Caco-2 (cell line): ENCODE data around the gene KCTD2. TPM values are rescaled to one million over a fixed set of nuclear protein-coding genes. Genes with fewer than 3 reads are reported as not detected.

Experiments used
- BruUV-seq: library from RNA; stranded (reverse); fragments of 400-500 nt; replicated peaks from 2 replicates; lab custom pipeline; 2021; lab: Mats Ljungman, UMichigan
- CTCF ChIA-PET: fragments of 300-600 bp; sonication (Branson Sonifier 250); formaldehyde crosslinking; loops from one replicate; lab custom pipeline; 2022; ENCODE audit warnings: antibody characterized with exemption; lab: Charles Lee
- POLR2A ChIA-PET: fragments of 300-600 bp; sonication (Branson Sonifier 250); formaldehyde crosslinking; loops from one replicate; lab custom pipeline; 2022; ENCODE audit warnings: antibody characterized with exemption; lab: Charles Lee
- DNase-seq, 2 experiments: peaks; one replicate each; pipeline versions ENCODE4 v3.0.0 to v3.0.0-alpha.2; 2020 to 2022
- H3K27me3 ChIP-seq: replicated peaks from 2 replicates; pipeline ENCODE4 v1.6.0; 2011; ENCODE audit warnings: low read length; ENCODE audit not compliant: control insufficient read depth, insufficient read depth
- H3K36me3 ChIP-seq: 2 replicates; pipeline ENCODE4 v1.5.1; 2011; ENCODE audit warnings: low read length; ENCODE audit not compliant: control insufficient read depth, insufficient read depth
- H3K4me1 ChIP-seq: fragments of 250-450 bp; sonication (Bioruptor Pico); 2 replicates; pipeline ENCODE4 v1.5.1; 2020; ENCODE audit warnings: mild to moderate bottlenecking
- H3K4me3 ChIP-seq: 2 replicates; pipeline ENCODE4 v1.5.1; 2011; ENCODE audit warnings: low read depth, mild to moderate bottlenecking, control low read depth, low read length
- H3K9me3 ChIP-seq: fragments of 250-450 bp; sonication (Bioruptor Pico); 2 replicates; pipeline ENCODE4 v1.5.1; 2020; ENCODE audit warnings: mild to moderate bottlenecking, moderate library complexity
- H3K27ac Mint-ChIP-seq: one replicate; pipeline ENCODE4 v1.8.0; 2022; ENCODE audit warnings: mixed read lengths; ENCODE audit not compliant: unreplicated experiment
- H3K27me3 Mint-ChIP-seq: one replicate; pipeline ENCODE4 v1.8.0; 2022; ENCODE audit warnings: mixed read lengths; ENCODE audit not compliant: insufficient read depth, unreplicated experiment
- H3K36me3 Mint-ChIP-seq: one replicate; pipeline ENCODE4 v1.8.0; 2022; ENCODE audit warnings: mild to moderate bottlenecking, mixed read lengths; ENCODE audit not compliant: insufficient read depth, unreplicated experiment
- H3K4me1 Mint-ChIP-seq: one replicate; pipeline ENCODE4 v1.8.0; 2022; ENCODE audit warnings: low read depth, mixed read lengths; ENCODE audit not compliant: unreplicated experiment
- H3K4me3 Mint-ChIP-seq: one replicate; pipeline ENCODE4 v1.8.0; 2022; ENCODE audit warnings: mild to moderate bottlenecking, moderate library complexity, mixed read lengths; ENCODE audit not compliant: unreplicated experiment
- H3K9me3 Mint-ChIP-seq: one replicate; pipeline ENCODE4 v1.8.0; 2022; ENCODE audit warnings: mixed read lengths; ENCODE audit not compliant: unreplicated experiment
- intact Hi-C: fragments of 100-400 bp; cut with micrococcal nuclease; formaldehyde crosslinking; loops from one replicate; pipeline ENCODE4 v1.10.0; 2022; ENCODE audit not compliant: unreplicated experiment
- total RNA-seq: library from RNA; stranded (reverse); gene quantifications from 2 replicates; pipeline ENCODE4 v1.2.3, GENCODE V29; 2022
- TF ChIP-seq, protein P1 (sequence below), 2 experiments: fragments of 200-600 bp in 1 of 2; IDR thresholded peaks; 1 replicate in 1 of 2; 2 replicates in 1 of 2; pipeline versions ENCODE4 v1.5.1 to v1.8.0; 2011 to 2022; ENCODE audit warnings: antibody characterized with exemption in 1 of 2, control low read depth in 1 of 2, inconsistent platforms in 1 of 2, low read depth in 1 of 2, low read length in 1 of 2, mild to moderate bottlenecking in 1 of 2, moderate library complexity in 1 of 2; ENCODE audit not compliant: insufficient read depth in 1 of 2, severe bottlenecking in 1 of 2, unreplicated experiment in 1 of 2

The KCTD2 gene
- total RNA-seq, 1 experiment from 2014 or later = 28.8 TPM

DNA sequence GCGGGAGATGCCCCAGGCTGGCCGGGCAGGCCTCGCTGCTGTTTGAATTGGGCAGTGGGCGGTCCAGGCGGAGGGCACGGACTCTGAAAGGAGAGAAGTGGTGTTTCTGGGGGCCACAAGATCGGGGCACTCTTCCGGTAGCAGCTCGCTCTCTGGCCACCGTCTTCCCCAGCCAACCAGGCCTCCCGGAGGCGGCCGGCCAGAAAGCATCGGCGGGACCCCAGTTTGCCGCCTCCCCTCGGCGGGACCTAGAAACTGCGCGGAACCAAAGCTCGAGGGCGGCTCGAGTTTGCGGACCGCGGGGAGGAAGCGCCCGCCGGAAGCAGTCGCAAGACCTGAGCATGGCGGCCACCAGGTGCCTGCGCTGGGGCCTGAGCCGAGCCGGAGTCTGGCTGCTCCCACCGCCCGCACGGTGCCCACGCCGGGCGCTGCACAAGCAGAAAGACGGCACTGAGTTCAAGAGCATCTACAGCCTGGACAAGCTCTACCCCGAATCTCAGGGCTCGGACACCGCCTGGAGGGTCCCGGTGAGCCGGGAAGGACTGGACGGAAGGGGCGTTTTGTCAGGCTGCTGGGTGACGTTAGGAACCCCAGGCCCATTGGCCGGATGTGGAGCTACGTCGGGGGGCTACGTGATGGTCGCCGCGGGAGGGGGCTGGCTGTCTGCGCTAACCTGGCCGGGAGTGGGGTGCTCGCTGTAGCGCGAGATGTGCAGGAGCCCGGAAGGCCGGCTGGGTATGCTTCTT, 34.5 kb upstream of the KCTD2 start, which contains the start of gene MRPL58:
TSS of gene MRPL58 (plus strand) at position 325 of the 746 bp plus-strand sequence. CDS start at position 342, 17 bp downstream.
- H3K36me3 Mint-ChIP-seq = peaks cover 31% of the 10 kb centered on the region
- peaks cover 3% of the 10 kb centered on the region; the same call in 1 of the 2 replicates for H3K4me1 ChIP-seq

GRCh38 chr17:75013092-75013559, 33.9 kb upstream of the KCTD2 start:
- intact Hi-C loops = loop anchor here (2.0 kb wide), 2 partner anchors 20 to 24 kb away; no protein-coding TSS in a partner anchor
- POLR2A ChIA-PET = interaction anchor here (0.6 to 2.4 kb wide), 14 partner anchors 14 to 300 kb away, joined by 3 to 33 read pairs (median 6); partner anchors contain the start of genes CDR2L, FDXR, HID1 and SLC16A5
- H3K27ac Mint-ChIP-seq = peak overlapping the region; percentile 84

More for the DNA sequence above, 34.5 kb upstream of the KCTD2 start, which contains the start of gene MRPL58:
- TF ChIP-seq, protein P1, sequence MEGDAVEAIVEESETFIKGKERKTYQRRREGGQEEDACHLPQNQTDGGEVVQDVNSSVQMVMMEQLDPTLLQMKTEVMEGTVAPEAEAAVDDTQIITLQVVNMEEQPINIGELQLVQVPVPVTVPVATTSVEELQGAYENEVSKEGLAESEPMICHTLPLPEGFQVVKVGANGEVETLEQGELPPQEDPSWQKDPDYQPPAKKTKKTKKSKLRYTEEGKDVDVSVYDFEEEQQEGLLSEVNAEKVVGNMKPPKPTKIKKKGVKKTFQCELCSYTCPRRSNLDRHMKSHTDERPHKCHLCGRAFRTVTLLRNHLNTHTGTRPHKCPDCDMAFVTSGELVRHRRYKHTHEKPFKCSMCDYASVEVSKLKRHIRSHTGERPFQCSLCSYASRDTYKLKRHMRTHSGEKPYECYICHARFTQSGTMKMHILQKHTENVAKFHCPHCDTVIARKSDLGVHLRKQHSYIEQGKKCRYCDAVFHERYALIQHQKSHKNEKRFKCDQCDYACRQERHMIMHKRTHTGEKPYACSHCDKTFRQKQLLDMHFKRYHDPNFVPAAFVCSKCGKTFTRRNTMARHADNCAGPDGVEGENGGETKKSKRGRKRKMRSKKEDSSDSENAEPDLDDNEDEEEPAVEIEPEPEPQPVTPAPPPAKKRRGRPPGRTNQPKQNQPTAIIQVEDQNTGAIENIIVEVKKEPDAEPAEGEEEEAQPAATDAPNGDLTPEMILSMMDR (IDR thresholded peaks at IDR 0.05; ENCODE audit: insufficient read depth in 1 of 2, low read depth in 1 of 2, low read length in 1 of 2, severe bottlenecking in 1 of 2, unreplicated experiment in 1 of 2) = peak; percentile 68 to 79
- peak; percentile 88 to 92 for DNase-seq
- Mint-ChIP-seq H3K9me3 (no peaks in the 10 kb centered on the region), H3K4me1 (peaks cover 29% of the 10 kb centered on the region), H3K27ac (peak within 1 kb of the TSS; percentile 84), H3K27me3 (no peaks in the 10 kb centered on the region), H3K4me3 (peak within 1 kb of the TSS; percentile 82)
- no TSS peak for BruUV-seq
- POLR2A ChIA-PET = interaction anchor here (0.6 to 2.4 kb wide), 20 partner anchors 11 to 252 kb away, joined by 3 to 33 read pairs (median 4); partner anchors contain the start of genes CDR2L, FDXR, HID1 and SLC16A5
- peak within 1 kb of the TSS; percentile 84 for H3K4me3 ChIP-seq
- CTCF ChIA-PET = interaction anchor here (0.5 to 3.6 kb wide), 26 partner anchors 12 to 190 kb away, joined by 3 to 86 read pairs (median 4); partner anchors contain the start of genes CDR2L, FDXR, HID1 and NT5C
- H3K36me3 ChIP-seq = no peaks in the 10 kb centered on the region; the same call in 1 of the 2 replicates
- no peaks in the 10 kb centered on the region for H3K27me3 ChIP-seq
- no peaks in the 10 kb centered on the region for H3K9me3 ChIP-seq
- intact Hi-C loops = loop anchor here (1.0 to 2.0 kb wide), 3 partner anchors 20 to 51 kb away; no protein-coding TSS in a partner anchor

More at GRCh38 chr17:75013092-75013559, 33.9 kb upstream of the KCTD2 start:
- H3K4me1 Mint-ChIP-seq = peaks cover 29% of the 10 kb centered on the region
- H3K36me3 Mint-ChIP-seq = peaks cover 31% of the 10 kb centered on the region
- peak overlapping the region; percentile 84 for H3K4me3 ChIP-seq
- H3K4me3 Mint-ChIP-seq = peak overlapping the region; percentile 82
- H3K27me3 Mint-ChIP-seq = no peaks in the 10 kb centered on the region
- H3K9me3 ChIP-seq = no peaks in the 10 kb centered on the region
- H3K36me3 ChIP-seq = no peaks in the 10 kb centered on the region; the same call in 1 of the 2 replicates
- H3K4me1 ChIP-seq = peaks cover 3% of the 10 kb centered on the region; the same call in 1 of the 2 replicates
- CTCF ChIA-PET = interaction anchor here (0.5 to 3.6 kb wide), 22 partner anchors 18 to 189 kb away, joined by 3 to 86 read pairs (median 6); partner anchors contain the start of genes CDR2L, FDXR, HID1 and NT5C
- no peak for DNase-seq
- H3K27me3 ChIP-seq = no peaks in the 10 kb centered on the region
- H3K9me3 Mint-ChIP-seq = no peaks in the 10 kb centered on the region
- TF ChIP-seq, protein P1 (IDR thresholded peaks at IDR 0.05; ENCODE audit: insufficient read depth in 1 of 2, low read depth in 1 of 2, low read length in 1 of 2, severe bottlenecking in 1 of 2, unreplicated experiment in 1 of 2) = no peak
- BruUV-seq = TSS peak; percentile 75
